Transverse colon (tissue), 3 donors: ENCODE results near the gene ZFPM1.

Experiments used
- CTCF ChIP-seq, 5 experiments: fragments of 200-600 bp in 3 of 5; fragments of 450-650 bp in 2 of 5; sonication (generic) in 3 of 5; IDR thresholded peaks; 1 replicate in 2 of 5; 2 replicates in 3 of 5; pipeline ENCODE4 v1.5.1; 2016 to 2017; ENCODE audit warnings: antibody characterized with exemption in 5 of 5, inconsistent platforms in 3 of 5, mild to moderate bottlenecking in 2 of 5, moderate library complexity in 1 of 5
- EP300 ChIP-seq: sonication (generic); formaldehyde crosslinking; IDR thresholded peaks from one replicate; pipeline ENCODE4 v1.6.1; 2017; ENCODE audit warnings: antibody characterized with exemption, low read depth

- no peak for TF ChIP-seq CTCF (IDR thresholded peaks at IDR 0.05)
- no peak for TF ChIP-seq EP300
These were observed 46.0 kb upstream of the ZFPM1 start for GRCh38 chr16:88407042-88407420.
